Stimulated activated memory B cell treated with anti-CD40 and anti-IgM and Interleukin-4, amounts not matched to agents 10 μg/mL and 1 μg/mL and 100 μg/mL, for 72 hours (primary cell): ENCODE data around the gene ATXN2.
A peak's percentile ranks its signal among the peaks of the same experiment; 100 is the strongest.
"Not testable (repeated sequence)": the region's sequence is repeated elsewhere in the genome, so short reads cannot be mapped to it uniquely, and the experiment has no call there.

ENCODE experiments used
- ATAC-seq: fragments of 150-1000 bp; cut with Tn5 transposase; 2 replicates; pipeline ENCODE4 v1.10.0; 2021
- H3K27ac Mint-ChIP-seq: one replicate; pipeline ENCODE4 v1.8.0; 2022; ENCODE audit warnings: mild to moderate bottlenecking, mixed read lengths
- H3K27me3 Mint-ChIP-seq: one replicate; pipeline ENCODE4 v1.8.0; 2022; ENCODE audit warnings: mixed read lengths
- H3K36me3 Mint-ChIP-seq: one replicate; pipeline ENCODE4 v1.8.0; 2022; ENCODE audit warnings: mixed read lengths
- H3K4me1 Mint-ChIP-seq: one replicate; pipeline ENCODE4 v1.8.0; 2022; ENCODE audit warnings: mixed read lengths
- H3K4me3 Mint-ChIP-seq: one replicate; pipeline ENCODE4 v1.8.0; 2022; ENCODE audit warnings: mild to moderate bottlenecking, moderate library complexity, mixed read lengths
- H3K9me3 Mint-ChIP-seq: one replicate; pipeline ENCODE4 v1.8.0; 2022; ENCODE audit warnings: mixed read lengths

The ATXN2 gene

DNA sequence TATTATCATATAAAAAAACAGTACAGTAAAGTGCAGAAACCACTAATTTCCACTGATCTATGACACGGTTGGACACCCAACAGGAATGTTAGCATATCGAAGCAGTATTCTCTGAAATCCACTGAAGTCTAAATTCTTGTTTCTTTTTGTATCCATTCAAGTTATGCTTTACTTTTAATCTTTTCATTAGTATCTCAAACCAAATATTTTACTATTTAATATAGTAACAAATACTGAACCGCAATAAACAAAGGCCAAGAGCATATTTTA is 41.1 kb downstream of the ATXN2 start:
- Mint-ChIP-seq H3K36me3 (peaks cover 21% of the 10 kb centered on the region), H3K4me1 (peaks cover 15% of the 10 kb centered on the region), H3K27ac (no peak overlapping the region), H3K27me3 (no peaks in the 10 kb centered on the region), H3K9me3 (no peaks in the 10 kb centered on the region), H3K4me3 (no peak overlapping the region)
- no peak for ATAC-seq

DNA sequence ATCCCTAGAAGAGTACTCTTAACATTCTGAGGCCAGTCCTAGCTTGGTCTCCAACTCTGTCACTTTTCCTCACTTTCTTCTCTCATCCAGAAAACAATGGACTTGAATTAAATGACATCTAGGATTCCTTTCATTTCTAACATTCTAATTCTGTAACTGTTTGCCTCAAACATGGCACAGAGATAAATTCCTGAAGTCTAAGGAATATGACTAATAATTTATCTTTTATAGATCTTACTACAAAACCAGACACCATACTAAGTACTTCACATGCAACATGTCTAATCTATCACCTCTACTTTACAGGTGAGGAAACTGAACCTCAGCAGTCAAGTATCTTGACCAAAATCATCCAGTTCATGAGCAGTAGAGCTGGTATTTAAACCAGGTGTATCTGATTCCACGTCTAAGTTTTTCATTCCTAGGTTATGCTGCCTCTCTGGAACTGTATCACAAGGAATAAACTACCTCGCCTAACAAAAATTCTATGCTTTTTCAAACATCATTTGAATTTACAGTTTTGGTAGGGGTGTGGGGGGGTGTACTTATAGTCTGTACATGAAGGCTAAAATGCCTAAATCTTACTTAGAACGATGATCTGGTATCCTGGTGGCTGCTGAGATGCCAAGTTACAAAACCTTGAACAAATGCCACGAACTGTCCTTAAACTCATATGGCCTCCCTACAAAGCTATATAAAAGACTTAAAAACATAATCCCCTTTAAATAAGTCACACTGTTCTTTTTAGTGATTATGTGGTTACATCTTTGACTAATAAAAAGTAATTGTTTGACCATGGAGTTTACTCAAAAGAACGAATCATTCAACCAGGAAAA is 41.6 kb downstream of the ATXN2 start:
- Mint-ChIP-seq H3K36me3 (peaks cover 21% of the 10 kb centered on the region), H3K4me3 (no peak overlapping the region), H3K27me3 (no peaks in the 10 kb centered on the region), H3K27ac (no peak overlapping the region), H3K9me3 (no peaks in the 10 kb centered on the region), H3K4me1 (peaks cover 11% of the 10 kb centered on the region)
- ATAC-seq = no peak

DNA sequence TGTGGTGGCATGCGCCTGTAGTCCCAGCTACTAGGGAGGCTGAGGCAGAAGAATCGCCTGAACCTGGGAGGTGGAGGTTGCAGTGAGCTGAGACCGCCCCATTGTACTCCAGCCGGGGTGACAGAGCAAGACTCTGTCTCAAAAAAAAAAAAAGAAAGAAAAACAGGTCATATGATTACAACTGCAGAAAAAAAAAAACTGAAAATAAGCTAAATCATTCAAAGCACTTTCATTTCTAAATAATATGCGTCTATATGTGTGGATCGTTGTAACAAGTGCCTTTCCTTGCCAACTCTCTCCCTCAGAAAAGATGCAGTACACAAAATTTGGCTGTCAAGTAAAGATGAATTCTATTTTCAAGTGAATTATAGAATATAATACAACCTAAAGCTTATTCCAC is 42.4 kb downstream of the ATXN2 start:
- H3K27me3 Mint-ChIP-seq = no peaks in the 10 kb centered on the region
- no peak overlapping the region for H3K4me3 Mint-ChIP-seq
- H3K36me3 Mint-ChIP-seq = peaks cover 28% of the 10 kb centered on the region
- H3K27ac Mint-ChIP-seq = no peak overlapping the region
- H3K4me1 Mint-ChIP-seq = peaks cover 9% of the 10 kb centered on the region
- H3K9me3 Mint-ChIP-seq = no peaks in the 10 kb centered on the region
- ATAC-seq = no peak

DNA sequence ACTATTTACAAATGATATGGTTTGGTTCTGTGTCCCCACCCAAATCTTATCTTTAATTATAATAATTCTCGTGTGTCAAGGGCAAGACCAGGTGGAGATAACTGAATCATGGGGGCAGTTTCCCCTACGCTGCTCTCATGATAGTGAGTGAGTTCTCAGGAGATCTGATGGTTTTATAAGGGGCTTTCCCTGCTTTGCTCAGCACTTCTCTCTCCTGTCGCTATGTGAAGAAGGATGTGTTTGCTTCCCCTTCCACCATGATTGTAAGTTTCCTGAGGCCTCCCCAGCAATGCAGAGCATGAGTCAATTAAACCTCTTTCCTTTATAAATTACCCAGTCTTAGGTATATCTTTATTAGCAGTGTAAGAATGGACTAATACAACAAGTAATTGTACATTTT is 43.8 kb downstream of the ATXN2 start:
- not testable (repeated sequence) for H3K27ac Mint-ChIP-seq, ATAC-seq, H3K4me1 Mint-ChIP-seq, H3K9me3 Mint-ChIP-seq, H3K4me3 Mint-ChIP-seq, H3K27me3 Mint-ChIP-seq
- H3K36me3 Mint-ChIP-seq = peaks cover 30% of the 10 kb centered on the region

DNA sequence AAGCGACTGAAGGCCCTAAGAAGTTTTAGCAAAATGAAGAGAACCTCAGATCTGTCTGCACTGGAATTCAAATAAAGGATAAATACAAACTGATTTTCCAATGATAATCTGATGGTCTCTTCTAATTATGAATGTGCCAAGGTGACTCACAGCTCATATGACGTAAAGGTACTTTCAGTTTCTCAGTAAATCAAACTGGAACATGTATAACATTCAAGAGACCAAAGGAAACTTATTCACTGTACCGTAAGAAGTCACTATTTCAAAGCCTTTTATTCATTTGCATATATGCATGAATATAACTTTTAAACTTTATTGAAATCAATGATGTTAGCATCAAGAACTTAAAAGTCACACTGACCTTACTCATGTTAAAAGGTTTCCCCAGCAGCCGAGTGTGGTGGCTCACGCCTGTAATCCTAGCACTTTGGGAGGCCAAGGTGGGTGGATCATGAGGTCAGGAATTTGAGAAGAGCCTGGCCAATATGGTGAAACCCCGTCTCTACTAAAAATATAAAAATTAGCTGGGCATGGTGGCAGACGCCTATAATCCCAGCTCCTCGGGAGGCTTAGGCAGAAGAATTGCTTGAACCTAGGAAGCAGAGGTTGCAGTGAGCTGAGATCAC is 52.2 kb downstream of the ATXN2 start:
- Mint-ChIP-seq H3K4me3 (no peak overlapping the region), H3K27ac (peak overlapping the region; percentile 34), H3K4me1 (peaks cover 7% of the 10 kb centered on the region), H3K9me3 (no peaks in the 10 kb centered on the region), H3K36me3 (peaks cover 45% of the 10 kb centered on the region), H3K27me3 (no peaks in the 10 kb centered on the region)
- peak; percentile 50 for ATAC-seq

DNA sequence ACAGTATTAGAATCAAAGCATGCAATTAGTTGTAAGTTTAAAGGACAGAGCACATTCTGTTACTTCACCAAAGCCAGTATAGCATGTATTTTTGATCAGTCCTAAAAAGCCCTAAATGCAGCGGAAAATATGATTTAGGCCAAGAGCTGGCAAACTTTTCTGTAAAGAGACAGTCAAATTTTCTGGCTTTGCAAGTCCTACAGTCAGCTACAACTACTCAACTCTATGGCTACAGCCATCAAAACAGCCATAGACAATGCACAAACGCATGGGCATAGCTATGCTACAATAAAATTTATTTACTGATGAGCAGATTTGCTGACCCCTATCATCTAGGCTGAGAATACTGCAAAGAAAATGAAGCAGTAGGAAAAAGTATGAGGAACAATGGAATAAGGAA is 52.9 kb downstream of the ATXN2 start:
- H3K36me3 Mint-ChIP-seq = peaks cover 39% of the 10 kb centered on the region
- peak overlapping the region; percentile 34 for H3K27ac Mint-ChIP-seq
- peaks cover 7% of the 10 kb centered on the region for H3K4me1 Mint-ChIP-seq
- H3K4me3 Mint-ChIP-seq = no peak overlapping the region
- H3K27me3 Mint-ChIP-seq = no peaks in the 10 kb centered on the region
- no peak for ATAC-seq
- H3K9me3 Mint-ChIP-seq = no peaks in the 10 kb centered on the region

DNA sequence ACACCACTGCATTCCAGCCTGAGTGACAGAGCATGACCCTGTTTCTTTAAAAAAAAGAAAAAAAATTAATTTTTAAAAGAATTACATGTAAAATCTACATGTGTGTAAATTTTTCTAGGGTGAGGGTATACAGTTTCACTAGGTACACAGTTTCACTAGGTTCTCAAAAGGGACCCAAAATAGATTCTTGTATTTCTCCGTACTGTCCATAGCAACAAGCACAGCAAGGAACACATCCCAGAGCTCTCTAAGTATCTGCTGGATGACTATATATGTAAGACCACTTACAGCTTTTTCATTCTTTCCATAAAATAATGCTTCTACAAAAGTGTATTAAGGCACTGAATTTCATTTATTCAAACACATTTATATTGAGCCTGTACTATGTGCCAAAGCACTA is 55.1 kb downstream of the ATXN2 start:
- ATAC-seq = no peak
- Mint-ChIP-seq H3K36me3 (peaks cover 41% of the 10 kb centered on the region), H3K4me3 (no peak overlapping the region), H3K27ac (no peak overlapping the region), H3K4me1 (peaks cover 7% of the 10 kb centered on the region), H3K27me3 (no peaks in the 10 kb centered on the region), H3K9me3 (no peaks in the 10 kb centered on the region)

DNA sequence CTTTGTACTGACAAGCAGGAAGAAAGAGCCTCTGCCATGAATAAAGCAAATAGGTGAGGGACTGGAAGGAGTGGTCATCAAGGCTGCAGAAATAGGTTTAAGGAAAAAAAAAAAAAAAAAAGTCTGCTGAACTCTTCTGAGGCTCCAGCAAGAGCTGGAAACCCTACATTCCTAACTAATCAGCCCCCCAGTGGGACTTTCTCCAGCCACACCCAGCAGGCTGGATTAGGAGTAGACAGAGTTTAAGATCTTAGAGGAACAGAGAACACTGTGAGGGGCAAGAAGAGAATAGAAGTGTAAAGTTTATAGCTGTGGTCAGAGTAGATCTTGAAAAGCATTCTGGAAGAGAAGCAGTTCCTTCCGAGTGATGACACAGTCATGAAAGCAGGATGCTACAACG is 66.4 kb downstream of the ATXN2 start:
- Mint-ChIP-seq H3K9me3 (no peaks in the 10 kb centered on the region), H3K27ac (no peak overlapping the region), H3K27me3 (no peaks in the 10 kb centered on the region), H3K4me3 (no peak overlapping the region), H3K4me1 (peaks cover 4% of the 10 kb centered on the region), H3K36me3 (peaks cover 29% of the 10 kb centered on the region)
- no peak for ATAC-seq

DNA sequence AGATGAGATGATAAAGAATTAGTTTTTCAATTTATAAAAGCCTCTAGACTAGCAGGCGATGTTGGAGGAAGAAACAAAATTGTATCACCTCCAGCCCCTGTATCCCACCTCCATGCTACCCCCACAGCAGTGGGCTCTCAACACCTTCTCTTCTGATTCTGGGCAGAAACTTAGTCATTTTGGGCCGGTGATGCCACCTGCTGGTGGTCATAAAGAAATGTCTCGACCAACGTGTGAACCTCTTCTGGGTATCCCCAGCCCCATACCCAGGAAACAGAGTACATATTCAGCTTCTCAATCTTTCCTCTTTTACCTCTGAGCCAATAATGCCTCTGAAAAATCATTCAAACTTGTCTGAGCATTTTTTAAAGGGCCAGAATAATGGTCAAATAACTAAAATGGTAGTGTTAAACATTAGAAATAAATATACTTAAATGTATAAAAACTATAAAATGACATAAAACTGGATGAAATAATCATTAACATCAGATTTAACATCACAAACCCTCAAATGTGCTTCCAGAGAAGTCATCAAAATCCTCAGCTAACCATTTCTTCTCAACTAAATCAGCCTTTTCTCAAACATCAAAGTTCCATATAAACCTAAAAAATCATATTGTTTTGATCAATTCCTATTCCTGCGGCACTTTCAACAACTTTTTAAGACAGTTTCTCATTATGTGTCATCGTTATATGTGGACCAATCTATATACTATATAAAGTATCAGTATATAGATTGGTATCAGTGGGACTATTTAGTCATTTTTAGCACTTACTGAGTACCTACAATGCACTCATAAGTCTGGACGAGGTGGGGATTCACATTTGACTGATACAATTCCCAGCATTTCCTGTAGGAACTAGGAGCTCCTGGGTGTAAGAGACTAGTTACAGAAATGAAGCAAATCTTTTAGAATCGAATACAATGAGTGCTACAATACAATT is 69.4 kb downstream of the ATXN2 start:
- no peak overlapping the region for H3K4me3 Mint-ChIP-seq
- H3K4me1 Mint-ChIP-seq = peaks cover 4% of the 10 kb centered on the region
- no peak overlapping the region for H3K27ac Mint-ChIP-seq
- H3K9me3 Mint-ChIP-seq = no peaks in the 10 kb centered on the region
- ATAC-seq = peak; percentile 64
- no peaks in the 10 kb centered on the region for H3K27me3 Mint-ChIP-seq
- peaks cover 15% of the 10 kb centered on the region for H3K36me3 Mint-ChIP-seq

DNA sequence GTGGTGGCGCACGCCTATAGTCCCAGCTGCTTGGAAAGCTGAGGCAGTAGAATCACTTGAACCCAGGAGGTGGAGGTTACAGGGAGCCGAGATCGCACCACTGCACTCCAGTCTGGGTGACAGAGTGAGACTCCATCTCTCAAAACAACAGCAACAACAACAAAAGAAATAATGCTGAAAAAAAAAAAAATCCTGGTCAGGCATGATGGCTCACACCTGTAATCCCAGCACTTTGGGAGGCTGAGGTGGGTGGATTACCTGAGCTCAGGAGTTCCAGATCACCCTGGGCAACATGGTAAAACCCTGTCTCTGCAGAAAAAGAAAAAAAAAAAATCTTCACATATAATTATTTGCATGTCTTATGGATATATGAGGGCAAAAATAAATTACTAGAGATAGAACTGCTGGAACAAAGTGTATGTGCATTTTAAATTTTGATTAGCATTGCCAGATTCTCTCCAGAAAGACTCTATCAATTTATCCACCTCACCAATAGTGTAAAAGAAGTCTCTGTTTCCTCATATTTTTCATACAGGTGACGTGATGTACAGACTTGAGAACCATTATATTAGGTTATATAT is 75.4 kb downstream of the ATXN2 start:
- no peak overlapping the region for H3K4me3 Mint-ChIP-seq
- no peak overlapping the region for H3K27ac Mint-ChIP-seq
- H3K4me1 Mint-ChIP-seq = no peaks in the 10 kb centered on the region
- no peaks in the 10 kb centered on the region for H3K27me3 Mint-ChIP-seq
- ATAC-seq = no peak
- peaks cover 10% of the 10 kb centered on the region for H3K36me3 Mint-ChIP-seq
- no peaks in the 10 kb centered on the region for H3K9me3 Mint-ChIP-seq

DNA sequence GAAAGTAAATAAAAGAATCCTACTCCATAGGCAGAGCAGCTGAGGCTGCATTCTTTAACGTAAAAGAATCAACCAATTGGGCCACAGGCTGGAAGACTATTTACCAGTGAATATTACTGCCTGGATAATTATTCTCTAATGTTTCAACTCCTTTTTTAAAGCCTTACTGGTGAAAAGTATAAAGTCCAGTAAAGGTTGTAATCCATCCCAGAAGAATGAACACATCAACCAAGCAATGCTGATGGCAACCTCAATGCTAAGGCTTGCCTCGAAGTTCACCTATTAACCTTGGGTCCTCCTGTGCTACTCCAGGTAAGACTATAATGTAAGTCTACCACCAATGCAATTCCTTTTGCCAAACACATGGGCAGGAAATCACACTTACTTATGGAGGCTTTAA is 77.3 kb downstream of the ATXN2 start:
- Mint-ChIP-seq H3K27me3 (no peaks in the 10 kb centered on the region), H3K27ac (no peak overlapping the region), H3K4me1 (no peaks in the 10 kb centered on the region), H3K9me3 (no peaks in the 10 kb centered on the region), H3K36me3 (peaks cover 10% of the 10 kb centered on the region), H3K4me3 (no peak overlapping the region)
- no peak for ATAC-seq

DNA sequence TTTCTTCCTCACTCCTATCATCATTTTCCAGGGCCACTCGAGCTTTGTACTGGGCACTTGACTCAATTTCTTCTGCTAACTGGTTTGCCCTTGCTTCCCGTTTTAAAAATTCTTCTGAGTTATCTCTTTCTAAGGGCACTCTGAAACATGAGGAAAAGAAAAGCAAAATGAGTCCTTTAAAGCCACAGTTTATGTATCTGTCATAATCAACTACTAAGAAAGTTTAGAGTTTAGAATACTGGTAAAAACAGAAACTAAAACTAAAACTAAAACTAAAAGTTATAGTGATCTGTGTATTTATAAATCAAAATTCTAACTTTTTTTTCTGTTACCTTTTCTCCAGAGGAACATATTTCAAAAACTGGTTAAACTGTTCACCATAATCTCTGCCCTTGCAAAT is 79.2 kb downstream of the ATXN2 start:
- H3K4me3 Mint-ChIP-seq = no peak overlapping the region
- H3K9me3 Mint-ChIP-seq = no peaks in the 10 kb centered on the region
- no peak overlapping the region for H3K27ac Mint-ChIP-seq
- no peaks in the 10 kb centered on the region for H3K27me3 Mint-ChIP-seq
- no peak for ATAC-seq
- H3K4me1 Mint-ChIP-seq = no peaks in the 10 kb centered on the region
- H3K36me3 Mint-ChIP-seq = peaks cover 15% of the 10 kb centered on the region

DNA sequence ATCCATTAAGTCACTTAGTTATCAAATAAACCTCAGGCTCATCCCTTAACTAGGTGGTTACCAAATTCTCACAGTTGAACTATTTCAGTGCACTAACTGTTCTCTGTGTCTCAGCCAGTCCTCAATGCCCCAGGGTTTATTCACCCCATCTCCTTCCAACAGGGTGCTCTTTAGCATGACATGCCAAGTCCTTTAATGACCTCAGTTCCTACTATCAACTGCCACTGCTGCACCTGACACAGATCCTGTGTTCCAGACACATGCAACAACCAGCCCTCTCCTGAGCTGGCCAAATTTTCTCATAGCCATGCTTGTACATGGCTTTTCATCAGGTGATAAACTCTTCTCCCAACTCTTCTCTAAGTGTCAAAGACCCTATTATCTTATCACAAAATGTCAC is 80.0 kb downstream of the ATXN2 start:
- no peak for ATAC-seq
- no peak overlapping the region for H3K27ac Mint-ChIP-seq
- no peak overlapping the region for H3K4me3 Mint-ChIP-seq
- H3K36me3 Mint-ChIP-seq = peaks cover 8% of the 10 kb centered on the region
- H3K9me3 Mint-ChIP-seq = no peaks in the 10 kb centered on the region
- no peaks in the 10 kb centered on the region for H3K27me3 Mint-ChIP-seq
- H3K4me1 Mint-ChIP-seq = no peaks in the 10 kb centered on the region

DNA sequence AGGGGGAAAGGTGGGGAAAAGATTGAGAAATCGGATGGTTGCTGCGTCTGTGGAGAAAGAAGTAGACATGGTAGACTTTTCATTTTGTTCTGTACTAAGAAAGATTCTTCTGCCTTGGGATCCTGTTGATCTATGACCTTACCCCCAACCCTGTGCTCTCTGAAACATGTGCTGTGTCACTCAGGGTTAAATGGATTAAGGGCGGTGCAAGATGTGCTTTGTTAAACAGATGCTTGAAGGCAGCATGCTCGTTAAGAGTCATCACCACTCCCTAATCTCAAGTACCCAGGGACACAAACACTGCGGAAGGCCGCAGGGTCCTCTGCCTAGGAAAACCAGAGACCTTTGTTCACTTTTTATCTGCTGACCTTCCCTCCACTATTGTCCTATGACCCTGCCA is 91.4 kb downstream of the ATXN2 start:
- not testable (repeated sequence) for ATAC-seq, H3K4me1 Mint-ChIP-seq, H3K4me3 Mint-ChIP-seq, H3K27me3 Mint-ChIP-seq, H3K27ac Mint-ChIP-seq, H3K9me3 Mint-ChIP-seq
- peaks cover 47% of the 10 kb centered on the region for H3K36me3 Mint-ChIP-seq

DNA sequence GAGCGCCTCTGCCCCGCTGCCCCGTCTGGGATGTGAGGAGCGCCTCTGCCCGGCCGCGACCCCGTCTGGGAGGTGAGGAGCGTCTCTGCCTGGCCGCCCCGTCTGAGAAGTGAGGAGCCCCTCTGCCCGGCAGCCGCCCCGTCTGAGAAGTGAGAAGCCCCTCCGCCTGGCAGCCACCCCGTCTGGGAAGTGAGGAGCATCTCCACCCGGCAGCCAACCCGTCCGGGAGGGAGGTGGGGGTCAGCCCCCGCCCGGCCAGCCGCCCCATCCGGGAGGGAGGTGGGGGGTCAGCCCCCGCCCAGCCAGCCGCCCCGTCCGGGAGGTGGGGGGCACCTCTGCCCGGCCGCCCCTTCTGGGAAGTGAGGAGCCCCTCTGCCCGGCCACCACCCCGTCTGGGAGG is 91.9 kb downstream of the ATXN2 start:
- not testable (repeated sequence) for H3K4me1 Mint-ChIP-seq, H3K9me3 Mint-ChIP-seq, H3K4me3 Mint-ChIP-seq, ATAC-seq, H3K27ac Mint-ChIP-seq, H3K27me3 Mint-ChIP-seq
- peaks cover 47% of the 10 kb centered on the region for H3K36me3 Mint-ChIP-seq
